Type B pancreatic cell (in vitro differentiated cells): ENCODE data around the gene NEDD4L. TPM values are rescaled to one million over a fixed set of nuclear protein-coding genes. Genes with fewer than 3 reads are reported as not detected.

ENCODE experiments used
- DNase-seq: peaks from one replicate; pipeline ENCODE4 v3.0.0; 2021; ENCODE audit warnings: mixed read lengths; ENCODE audit not compliant: unreplicated experiment; ENCODE audit errors: extremely low spot score
- H3K27ac Mint-ChIP-seq: 2 replicates; pipeline ENCODE4 v1.8.0; 2021; ENCODE audit warnings: mild to moderate bottlenecking, mixed read lengths
- H3K27me3 Mint-ChIP-seq: 2 replicates; pipeline ENCODE4 v1.8.0; 2021; ENCODE audit warnings: mixed read lengths
- H3K36me3 Mint-ChIP-seq: 2 replicates; pipeline ENCODE4 v1.8.0; 2021; ENCODE audit warnings: mixed read lengths
- H3K4me1 Mint-ChIP-seq: one replicate; pipeline ENCODE4 v1.8.0; 2021; ENCODE audit warnings: mixed read lengths; ENCODE audit not compliant: unreplicated experiment
- H3K4me3 Mint-ChIP-seq: 2 replicates; pipeline ENCODE4 v1.8.0; 2021; ENCODE audit warnings: mild to moderate bottlenecking, mixed read lengths
- H3K9me3 Mint-ChIP-seq: 2 replicates; pipeline ENCODE4 v1.8.0; 2021; ENCODE audit warnings: mixed read lengths
- total RNA-seq: library from RNA; stranded (reverse); gene quantifications from 2 replicates; pipeline ENCODE4 v1.2.1, GENCODE V29; 2021; ENCODE audit warnings: low replicate concordance
- TF ChIP-seq, protein P1 (sequence below): fragments of 200-600 bp; sonication (generic); conservative IDR thresholded peaks from 2 replicates; pipeline ENCODE4 v1.5.0; 2021; ENCODE audit warnings: antibody characterized with exemption, mild to moderate bottlenecking

Gene NEDD4L
- total RNA-seq, 1 donor from 2014 or later, result 84.7 TPM

DNA sequence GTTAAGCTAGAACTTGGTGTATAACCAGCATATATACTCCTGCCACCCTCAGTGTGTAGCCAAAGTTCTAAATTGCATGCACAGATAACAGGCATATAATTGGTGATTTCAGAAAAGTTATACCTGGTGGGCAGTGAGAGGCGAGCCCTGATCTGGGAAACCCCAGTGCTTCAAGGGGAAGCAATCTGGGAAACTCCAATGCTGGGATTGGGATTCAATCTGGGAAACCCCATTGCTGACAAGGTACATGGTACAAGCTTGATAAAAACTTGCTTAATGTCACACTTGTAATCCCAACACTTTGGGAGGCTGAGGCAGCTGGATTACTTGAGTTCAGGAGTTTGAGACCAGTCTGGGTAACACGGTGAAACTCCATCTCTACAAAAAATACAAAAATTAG, 147.6 kb downstream of the NEDD4L start:
- peaks cover 38% of the 10 kb centered on the region for H3K4me1 Mint-ChIP-seq
- no peak for DNase-seq
- H3K27me3 Mint-ChIP-seq, result no peaks in the 10 kb centered on the region
- H3K4me3 Mint-ChIP-seq, result no peak overlapping the region
- no peaks in the 10 kb centered on the region for H3K36me3 Mint-ChIP-seq
- no peak overlapping the region for H3K27ac Mint-ChIP-seq
- no peaks in the 10 kb centered on the region for H3K9me3 Mint-ChIP-seq
- TF ChIP-seq, protein P1, sequence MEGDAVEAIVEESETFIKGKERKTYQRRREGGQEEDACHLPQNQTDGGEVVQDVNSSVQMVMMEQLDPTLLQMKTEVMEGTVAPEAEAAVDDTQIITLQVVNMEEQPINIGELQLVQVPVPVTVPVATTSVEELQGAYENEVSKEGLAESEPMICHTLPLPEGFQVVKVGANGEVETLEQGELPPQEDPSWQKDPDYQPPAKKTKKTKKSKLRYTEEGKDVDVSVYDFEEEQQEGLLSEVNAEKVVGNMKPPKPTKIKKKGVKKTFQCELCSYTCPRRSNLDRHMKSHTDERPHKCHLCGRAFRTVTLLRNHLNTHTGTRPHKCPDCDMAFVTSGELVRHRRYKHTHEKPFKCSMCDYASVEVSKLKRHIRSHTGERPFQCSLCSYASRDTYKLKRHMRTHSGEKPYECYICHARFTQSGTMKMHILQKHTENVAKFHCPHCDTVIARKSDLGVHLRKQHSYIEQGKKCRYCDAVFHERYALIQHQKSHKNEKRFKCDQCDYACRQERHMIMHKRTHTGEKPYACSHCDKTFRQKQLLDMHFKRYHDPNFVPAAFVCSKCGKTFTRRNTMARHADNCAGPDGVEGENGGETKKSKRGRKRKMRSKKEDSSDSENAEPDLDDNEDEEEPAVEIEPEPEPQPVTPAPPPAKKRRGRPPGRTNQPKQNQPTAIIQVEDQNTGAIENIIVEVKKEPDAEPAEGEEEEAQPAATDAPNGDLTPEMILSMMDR, result no peak

DNA sequence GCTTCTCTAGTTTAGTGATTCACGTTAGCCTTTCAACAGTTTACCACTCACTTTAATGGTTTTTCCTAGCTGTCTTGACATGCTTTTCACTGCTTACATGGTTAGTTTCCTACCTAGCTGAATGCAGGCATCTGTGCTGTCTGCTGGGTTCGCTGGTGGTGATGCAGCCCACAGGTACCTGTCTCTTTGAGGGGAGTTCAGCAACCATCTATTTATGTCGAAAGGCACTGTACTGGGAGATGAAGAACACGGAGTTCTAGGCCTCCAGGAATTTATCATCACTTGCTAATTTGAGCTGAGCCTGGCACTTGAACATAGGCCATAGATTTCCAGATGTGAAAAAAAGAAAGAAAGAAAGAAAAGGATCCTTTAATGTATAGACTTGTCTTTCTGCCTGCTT, 148.5 kb downstream of the NEDD4L start:
- H3K4me1 Mint-ChIP-seq, result peaks cover 38% of the 10 kb centered on the region
- H3K9me3 Mint-ChIP-seq, result no peaks in the 10 kb centered on the region
- DNase-seq, result no peak
- no peak overlapping the region for H3K4me3 Mint-ChIP-seq
- H3K27ac Mint-ChIP-seq, result no peak overlapping the region
- H3K27me3 Mint-ChIP-seq, result no peaks in the 10 kb centered on the region
- TF ChIP-seq, protein P1, result no peak
- H3K36me3 Mint-ChIP-seq, result no peaks in the 10 kb centered on the region

DNA sequence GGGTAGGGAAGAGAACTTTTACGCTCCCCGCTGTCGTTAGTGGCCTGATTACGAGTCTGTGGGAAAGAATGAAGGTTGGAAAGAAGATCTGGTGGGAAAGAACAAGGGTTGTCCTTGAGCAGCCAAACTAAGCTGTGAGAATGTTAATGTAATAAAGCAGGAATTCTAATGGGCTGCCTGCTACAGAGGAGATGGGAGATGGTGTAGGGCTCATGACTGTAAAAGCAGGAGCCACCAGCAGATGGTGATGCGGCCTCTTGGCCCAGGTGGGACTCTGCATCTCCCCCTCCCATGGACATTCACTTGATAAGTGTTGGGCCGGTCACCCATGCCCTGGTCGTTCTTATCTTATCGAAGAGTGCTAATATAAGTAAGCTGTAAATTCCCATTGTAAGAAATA, 150.0 kb downstream of the NEDD4L start:
- Mint-ChIP-seq H3K4me3 (no peak overlapping the region), H3K9me3 (no peaks in the 10 kb centered on the region), H3K36me3 (no peaks in the 10 kb centered on the region), H3K4me1 (peaks cover 33% of the 10 kb centered on the region), H3K27ac (peak overlapping the region; percentile 32), H3K27me3 (no peaks in the 10 kb centered on the region)
- no peak for DNase-seq
- TF ChIP-seq, protein P1, result peak; percentile 56

DNA sequence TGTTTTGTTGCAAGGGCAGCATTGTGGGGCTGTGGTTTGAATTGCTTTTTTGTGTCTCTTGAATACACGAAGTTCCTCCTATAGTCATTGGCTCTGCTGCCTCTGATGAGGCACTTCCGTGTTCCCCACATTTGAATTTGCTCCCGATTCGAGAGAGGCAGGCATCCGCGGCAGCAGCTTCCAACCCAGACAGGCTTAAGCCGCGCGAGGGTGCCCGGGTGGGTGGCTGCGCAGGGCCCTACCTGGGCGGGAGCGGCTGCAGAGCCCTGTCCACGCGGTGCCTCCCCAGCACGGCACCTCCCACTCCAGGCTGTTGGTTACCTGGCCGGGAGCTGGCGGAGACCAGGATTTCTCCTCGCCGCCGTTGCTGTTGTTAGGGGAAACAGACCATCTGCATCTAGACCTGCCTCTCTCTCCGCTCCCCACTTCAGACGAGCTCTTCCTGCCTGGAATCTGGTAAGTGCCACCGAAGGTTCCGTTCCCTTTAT, 151.3 kb downstream of the NEDD4L start:
- Mint-ChIP-seq H3K27ac (peak overlapping the region; percentile 79), H3K4me1 (peaks cover 37% of the 10 kb centered on the region), H3K9me3 (no peaks in the 10 kb centered on the region), H3K27me3 (no peaks in the 10 kb centered on the region), H3K4me3 (peak overlapping the region; percentile 89), H3K36me3 (no peaks in the 10 kb centered on the region)
- TF ChIP-seq, protein P1, result no peak
- DNase-seq, result no peak

DNA sequence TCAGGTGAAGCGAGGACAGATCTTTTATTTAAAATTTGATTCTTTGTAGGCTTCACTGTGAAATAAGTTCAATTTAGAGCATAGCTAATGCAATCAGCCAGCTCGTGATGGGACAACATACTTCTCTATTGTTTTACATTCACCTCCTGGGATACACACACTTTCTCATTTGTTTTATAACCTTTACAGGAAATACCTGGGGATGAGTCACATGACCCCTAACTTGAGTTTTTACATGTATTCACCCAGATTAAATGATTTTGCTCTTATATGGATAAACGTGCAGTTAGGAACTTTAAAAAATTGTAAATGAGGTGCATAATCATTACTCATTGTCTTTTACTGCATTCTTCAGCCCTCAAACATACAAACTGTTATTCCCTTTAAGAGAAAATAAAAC, 152.1 kb downstream of the NEDD4L start:
- no peak for DNase-seq
- H3K4me1 Mint-ChIP-seq, result peaks cover 40% of the 10 kb centered on the region
- no peaks in the 10 kb centered on the region for H3K9me3 Mint-ChIP-seq
- H3K27me3 Mint-ChIP-seq, result no peaks in the 10 kb centered on the region
- TF ChIP-seq, protein P1, result no peak
- H3K36me3 Mint-ChIP-seq, result no peaks in the 10 kb centered on the region
- H3K4me3 Mint-ChIP-seq, result peak overlapping the region; percentile 89
- H3K27ac Mint-ChIP-seq, result no peak overlapping the region
